ENCODE measurements around the gene SLC30A5.

Gene SLC30A5

GRCh38 chr5:69148981-69149675 is 55.3 kb downstream of the SLC30A5 start:
- no peak overlapping the region for H3K27ac Mint-ChIP-seq
- no peaks in the 10 kb centered on the region for H3K27me3 Mint-ChIP-seq (ENCODE audit: low read depth)
- peaks cover 3% of the 10 kb centered on the region for H3K9me3 Mint-ChIP-seq
- no peaks in the 10 kb centered on the region for H3K4me1 Mint-ChIP-seq
- TF ChIP-seq CTCF (IDR thresholded peaks at IDR 0.05; ENCODE audit: unreplicated experiment in 3 of 3), result no peak
- no peaks in the 10 kb centered on the region for H3K36me3 Mint-ChIP-seq (ENCODE audit: low read depth)
- H3K4me3 Mint-ChIP-seq, result no peak overlapping the region

- H3K36me3 Mint-ChIP-seq (ENCODE audit: low read depth), result no peaks in the 10 kb centered on the region
- TF ChIP-seq CTCF (IDR thresholded peaks at IDR 0.05; ENCODE audit: unreplicated experiment in 3 of 3), result no peak
- no peaks in the 10 kb centered on the region for H3K27me3 Mint-ChIP-seq (ENCODE audit: low read depth)
- no peaks in the 10 kb centered on the region for H3K4me1 Mint-ChIP-seq
- peaks cover 3% of the 10 kb centered on the region for H3K9me3 Mint-ChIP-seq
- H3K27ac Mint-ChIP-seq, result no peak overlapping the region
- H3K4me3 Mint-ChIP-seq, result no peak overlapping the region
Observed at GRCh38 chr5:69149676-69150010, 55.8 kb downstream of the SLC30A5 start.

GRCh38 chr5:69152731-69153130 is 58.9 kb downstream of the SLC30A5 start:
- Mint-ChIP-seq H3K4me1 (no peaks in the 10 kb centered on the region), H3K4me3 (no peak overlapping the region), H3K9me3 (peaks cover 3% of the 10 kb centered on the region), H3K27ac (no peak overlapping the region), H3K36me3 (ENCODE audit: low read depth) (no peaks in the 10 kb centered on the region), H3K27me3 (ENCODE audit: low read depth) (no peaks in the 10 kb centered on the region)
- no peak for TF ChIP-seq CTCF (IDR thresholded peaks at IDR 0.05; ENCODE audit: unreplicated experiment in 3 of 3)

GRCh38 chr5:69156456-69156855 is 62.6 kb downstream of the SLC30A5 start:
- Mint-ChIP-seq H3K4me3 (no peak overlapping the region), H3K9me3 (no peaks in the 10 kb centered on the region), H3K4me1 (no peaks in the 10 kb centered on the region), H3K27me3 (ENCODE audit: low read depth) (no peaks in the 10 kb centered on the region), H3K36me3 (ENCODE audit: low read depth) (no peaks in the 10 kb centered on the region), H3K27ac (no peak overlapping the region)
- no peak for TF ChIP-seq CTCF (IDR thresholded peaks at IDR 0.05; ENCODE audit: unreplicated experiment in 3 of 3)

GRCh38 chr5:69158039-69158438 is 64.2 kb downstream of the SLC30A5 start:
- no peaks in the 10 kb centered on the region for H3K4me1 Mint-ChIP-seq
- H3K27ac Mint-ChIP-seq, result no peak overlapping the region
- H3K9me3 Mint-ChIP-seq, result no peaks in the 10 kb centered on the region
- TF ChIP-seq CTCF (IDR thresholded peaks at IDR 0.05; ENCODE audit: unreplicated experiment in 3 of 3), result no peak
- no peaks in the 10 kb centered on the region for H3K36me3 Mint-ChIP-seq (ENCODE audit: low read depth)
- H3K4me3 Mint-ChIP-seq, result no peak overlapping the region
- H3K27me3 Mint-ChIP-seq (ENCODE audit: low read depth), result no peaks in the 10 kb centered on the region

GRCh38 chr5:69160651-69161050 is 66.8 kb downstream of the SLC30A5 start:
- Mint-ChIP-seq H3K27ac (no peak overlapping the region), H3K27me3 (ENCODE audit: low read depth) (no peaks in the 10 kb centered on the region), H3K9me3 (no peaks in the 10 kb centered on the region), H3K4me1 (no peaks in the 10 kb centered on the region), H3K36me3 (ENCODE audit: low read depth) (no peaks in the 10 kb centered on the region), H3K4me3 (no peak overlapping the region)
- TF ChIP-seq CTCF (IDR thresholded peaks at IDR 0.05; ENCODE audit: unreplicated experiment in 3 of 3), result no peak
